D721Med (cell line): ENCODE results near the gene SCP2.
"Not testable (repeated sequence)": the region's sequence is repeated elsewhere in the genome, so short reads cannot be mapped to it uniquely, and the experiment has no call there.

Source experiments
- DNase-seq: peaks from one replicate; pipeline ENCODE4 v3.0.0; 2011; ENCODE audit warnings: low spot score; ENCODE audit not compliant: insufficient read length
- FAIRE-seq: peaks from 2 replicates; lab custom pipeline; 2011; peaks lifted over from hg19 to GRCh38; lab: Jason Lieb, UNC
- CTCF ChIP-seq: IDR thresholded peaks from 2 replicates; pipeline ENCODE4 v1.5.1; 2012; ENCODE audit warnings: mild to moderate bottlenecking, control low read depth; ENCODE audit not compliant: insufficient read depth; ENCODE audit errors: missing control alignments

The SCP2 gene

GRCh38 chr1:52996653-52997052 is 69.6 kb downstream of the SCP2 start:
- TF ChIP-seq CTCF: no peak
- DNase-seq (no peak), FAIRE-seq (no peak)

- no peak for TF ChIP-seq CTCF
- FAIRE-seq: no peak
- no peak for DNase-seq
These were observed 74.1 kb downstream of the SCP2 start for GRCh38 chr1:53001128-53001527.

DNA sequence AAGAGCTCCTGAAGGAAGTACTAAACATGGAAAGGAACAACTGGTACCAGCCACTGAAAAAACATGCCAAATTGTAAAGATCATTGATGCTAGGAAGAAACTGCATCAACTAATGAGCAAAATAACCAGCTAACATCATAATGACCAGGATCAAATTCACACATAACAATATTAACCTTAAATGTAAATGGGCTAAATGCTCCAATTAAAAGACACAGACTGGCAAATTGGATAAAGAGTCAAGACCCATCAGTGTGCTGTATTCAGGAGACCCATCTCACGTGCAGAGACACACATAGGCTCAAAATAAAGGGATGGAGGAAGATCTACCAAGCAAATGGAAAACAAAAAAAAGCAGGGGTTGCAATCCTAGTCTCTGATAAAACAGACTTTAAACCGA is 79.5 kb downstream of the SCP2 start:
- not testable (repeated sequence) for FAIRE-seq, DNase-seq

- not testable (repeated sequence) for FAIRE-seq, DNase-seq
These were observed 83.2 kb downstream of the SCP2 start for GRCh38 chr1:53010247-53010646.

- FAIRE-seq (no peak), DNase-seq (no peak)
- TF ChIP-seq CTCF: no peak
These were observed 84.1 kb downstream of the SCP2 start for GRCh38 chr1:53011175-53011574.

DNA sequence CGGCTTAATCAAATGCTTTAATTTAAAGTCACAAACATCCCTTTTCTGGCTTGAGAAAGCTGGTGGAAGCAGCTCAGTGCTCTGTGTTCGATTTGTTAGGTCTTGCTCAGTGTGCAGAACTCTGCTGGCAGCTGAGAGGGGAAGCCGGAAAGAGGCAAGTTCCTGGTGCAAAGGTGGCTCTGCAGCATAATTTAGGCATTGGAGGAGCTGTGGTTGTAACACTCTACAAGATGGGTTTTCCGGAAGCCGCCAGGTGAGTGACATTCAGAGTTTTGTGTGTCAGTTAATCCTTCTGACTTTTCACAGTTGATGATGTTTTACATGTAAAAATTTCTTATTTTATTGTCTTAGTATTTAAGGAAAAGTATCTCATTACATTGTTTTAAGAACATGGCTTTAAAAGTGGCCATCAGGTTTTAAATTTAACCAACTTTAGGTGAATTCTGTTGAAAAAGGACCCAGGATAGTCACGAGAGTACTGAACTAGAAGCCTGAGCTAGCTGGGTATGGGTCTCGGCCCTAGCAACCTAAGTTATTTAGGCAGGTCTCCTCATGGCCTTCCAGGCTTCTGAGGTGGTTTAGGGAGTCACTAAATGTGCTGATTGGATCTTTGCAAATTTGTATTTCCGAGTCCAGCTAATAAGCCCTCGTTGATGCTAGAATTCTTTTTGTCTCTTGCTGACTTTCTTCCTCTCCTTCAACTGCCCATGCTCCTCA is 87.9 kb downstream of the SCP2 start:
- FAIRE-seq (no peak), DNase-seq (no peak)

GRCh38 chr1:53015508-53015860 is 88.4 kb downstream of the SCP2 start:
- FAIRE-seq (no peak), DNase-seq (no peak)
- no peak for TF ChIP-seq CTCF

More for the DNA sequence above, 87.9 kb downstream of the SCP2 start:
- no peak for TF ChIP-seq CTCF

DNA sequence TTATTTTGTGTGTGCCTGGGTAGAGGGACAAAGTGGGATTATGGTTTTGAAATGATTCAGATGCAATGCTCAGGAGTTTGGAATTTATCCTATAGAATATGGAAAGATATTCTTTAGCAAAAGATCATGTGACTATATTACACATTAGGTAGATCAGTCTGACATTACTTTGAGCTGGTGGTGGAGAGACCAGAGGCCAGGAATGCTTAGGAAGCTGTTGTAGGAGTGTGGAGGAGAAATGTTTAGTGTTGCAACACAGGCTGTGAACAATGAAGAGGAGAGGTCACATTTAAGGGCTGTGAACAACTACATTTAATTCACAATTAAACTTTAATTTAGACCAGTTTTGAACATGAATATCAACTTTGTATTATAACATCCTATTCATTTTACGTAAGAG is 89.6 kb downstream of the SCP2 start:
- TF ChIP-seq CTCF: no peak
- no peak for DNase-seq
- FAIRE-seq: no peak
